Thyroid gland (tissue), 4 donors: ENCODE measurements around the gene SLC8A2. TPM values are rescaled to one million over a fixed set of nuclear protein-coding genes. Genes with fewer than 3 reads are reported as not detected.

ENCODE experiments used
- DNase-seq, 2 donors: peaks; one replicate each; pipeline ENCODE4 v3.0.0-alpha.2; 2019
- H3K27ac ChIP-seq, 3 donors: fragments of 200-600 bp; sonication (generic); 1 replicate in 2 of 3; 2 replicates in 1 of 3; pipeline ENCODE4 v1.5.1; 2016 to 2019; ENCODE audit warnings: mild to moderate bottlenecking in 1 of 3, moderate library complexity in 1 of 3
- H3K27me3 ChIP-seq: fragments of 200-600 bp; sonication (generic); one replicate; pipeline ENCODE4 v1.5.1; 2019
- H3K36me3 ChIP-seq, 2 donors: fragments of 200-600 bp; sonication (generic); one replicate each; pipeline ENCODE4 v1.5.1; 2016 to 2019
- H3K4me1 ChIP-seq, 2 donors: fragments of 200-600 bp; sonication (generic); one replicate each; pipeline ENCODE4 v1.5.1; 2017 to 2019
- H3K4me3 ChIP-seq, 3 donors: fragments of 200-600 bp; sonication (generic); replicated peaks in 1 of 3; 1 replicate in 2 of 3; 2 replicates in 1 of 3; pipeline ENCODE4 v1.5.1; 2016; ENCODE audit warnings: mild to moderate bottlenecking in 1 of 3
- H3K9me3 ChIP-seq: fragments of 200-600 bp; sonication (generic); one replicate; pipeline ENCODE4 v1.5.1; 2017
- CTCF ChIP-seq, 6 experiments: fragments of 200-600 bp in 3 of 6; fragments of 450-650 bp in 3 of 6; sonication (generic) in 3 of 6; IDR thresholded peaks; one replicate each; pipeline ENCODE4 v1.5.1; 2016 to 2019; ENCODE audit warnings: antibody characterized with exemption in 6 of 6, mild to moderate bottlenecking in 2 of 6, inconsistent platforms in 1 of 6, moderate library complexity in 1 of 6
- POLR2A ChIP-seq, 2 donors: fragments of 450-650 bp; IDR thresholded peaks; one replicate each; pipeline ENCODE4 v1.6.1; 2017; ENCODE audit warnings: antibody characterized with exemption in 2 of 2, mild to moderate bottlenecking in 2 of 2, moderate library complexity in 1 of 2
- WGBS, 2 donors: methylation state at CpG; one replicate each; pipeline ENCODE4 v1.1.5; 2017; 5-methylcytosine and 5-hydroxymethylcytosine counted together
- intact Hi-C: fragments of 100-400 bp; cut with DNase I; formaldehyde crosslinking; loops from one replicate; pipeline ENCODE4 v1.15.1; 2023
- total RNA-seq, 4 donors: library from RNA; depleted of rRNA; stranded (reverse); fragments of >200 nt; gene quantifications; one replicate each; pipeline ENCODE4 v1.2.3, GENCODE V29; 2016

The SLC8A2 gene
- total RNA-seq, 4 donors from 2014 or later: 0.29 to 0.59 TPM; not detected in 2

GRCh38 chr19:47464675-47465419, 6.8 kb downstream of the SLC8A2 start:
- no peak overlapping the region for H3K4me3 ChIP-seq
- TF ChIP-seq CTCF (IDR thresholded peaks at IDR 0.05) (no peak), POLR2A (IDR thresholded peaks at IDR 0.05) (no peak)
- H3K9me3 ChIP-seq: no peaks in the 10 kb centered on the region
- no peaks in the 10 kb centered on the region for H3K4me1 ChIP-seq
- 70 to 73% methylated on average over 10 of the region's 10 CpGs for WGBS, 2 donors
- H3K36me3 ChIP-seq: no peaks in the 10 kb centered on the region
- no peak overlapping the region for H3K27ac ChIP-seq
- DNase-seq: no peak
- intact Hi-C loops: no loop called here
- H3K27me3 ChIP-seq: no peaks in the 10 kb centered on the region

- H3K4me3 ChIP-seq: no peak overlapping the region
- H3K36me3 ChIP-seq: no peaks in the 10 kb centered on the region
- intact Hi-C loops: no loop called here
- H3K27me3 ChIP-seq: peaks cover 6% of the 10 kb centered on the region
- H3K9me3 ChIP-seq: no peaks in the 10 kb centered on the region
- DNase-seq: no peak
- 85 to 90% methylated on average over 5 of the region's 5 CpGs for WGBS, 2 donors
- H3K4me1 ChIP-seq: peaks cover 0 to 6% of the 10 kb centered on the region in 2 donors
- no peak overlapping the region for H3K27ac ChIP-seq
- no peak for TF ChIP-seq POLR2A (IDR thresholded peaks at IDR 0.05)
- no peak for TF ChIP-seq CTCF (IDR thresholded peaks at IDR 0.05)
Measured at GRCh38 chr19:47461876-47462275, 9.8 kb downstream of the SLC8A2 start.

GRCh38 chr19:47459477-47459876, 12.2 kb downstream of the SLC8A2 start:
- WGBS, 2 donors: 84% methylated on average over 14 of the region's 14 CpGs
- no peak for DNase-seq
- no peak for TF ChIP-seq POLR2A (IDR thresholded peaks at IDR 0.05)
- TF ChIP-seq CTCF (IDR thresholded peaks at IDR 0.05): no peak

GRCh38 chr19:47458672-47459071, 13.0 kb downstream of the SLC8A2 start:
- TF ChIP-seq CTCF (IDR thresholded peaks at IDR 0.05) (no peak), POLR2A (IDR thresholded peaks at IDR 0.05) (no peak)
- DNase-seq: no peak
- H3K27me3 ChIP-seq: peaks cover 11% of the 10 kb centered on the region

More at GRCh38 chr19:47459477-47459876, 12.2 kb downstream of the SLC8A2 start:
- Histone ChIP-seq H3K9me3 (no peaks in the 10 kb centered on the region), H3K36me3 (no peaks in the 10 kb centered on the region), H3K27me3 (peaks cover 11% of the 10 kb centered on the region), H3K27ac (no peak overlapping the region), H3K4me1 (peaks cover 0 to 6% of the 10 kb centered on the region in 2 donors), H3K4me3 (no peak overlapping the region)
- intact Hi-C loops: no loop called here

GRCh38 chr19:47456721-47457474, 14.8 kb downstream of the SLC8A2 start:
- H3K9me3 ChIP-seq: no peaks in the 10 kb centered on the region
- intact Hi-C loops: no loop called here
- no peak for TF ChIP-seq POLR2A (IDR thresholded peaks at IDR 0.05)
- no peak for TF ChIP-seq CTCF (IDR thresholded peaks at IDR 0.05)
- H3K4me1 ChIP-seq: peaks cover 0 to 6% of the 10 kb centered on the region in 2 donors
- peaks cover 11% of the 10 kb centered on the region for H3K27me3 ChIP-seq
- H3K36me3 ChIP-seq: no peaks in the 10 kb centered on the region
- H3K27ac ChIP-seq: no peak overlapping the region
- WGBS, 2 donors: 53 to 86% methylated on average over 5 to 19 of the region's 77 CpGs
- H3K4me3 ChIP-seq: no peak overlapping the region
- no peak for DNase-seq

More at GRCh38 chr19:47458672-47459071, 13.0 kb downstream of the SLC8A2 start:
- Histone ChIP-seq H3K4me3 (no peak overlapping the region), H3K27ac (no peak overlapping the region), H3K9me3 (no peaks in the 10 kb centered on the region), H3K4me1 (peaks cover 0 to 6% of the 10 kb centered on the region in 2 donors), H3K36me3 (no peaks in the 10 kb centered on the region)
- 25 to 30% methylated on average over 5 of the region's 5 CpGs for WGBS, 2 donors
- intact Hi-C loops: no loop called here
